B cell (primary cell): ENCODE results near the gene LIF. TPM values are rescaled to one million over a fixed set of nuclear protein-coding genes. Genes with fewer than 3 reads are reported as not detected.

Experiments used
- ATAC-seq: fragments of 200-7000 bp; cut with Tn5 transposase; one replicate; pipeline ENCODE4 v1.10.0; 2021; ENCODE audit warnings: low read depth, mild to moderate bottlenecking, moderate number of reproducible peaks, moderate library complexity
- CTCF ChIA-PET: fragments of 350-600 bp; sonication (Branson Sonifier 250); formaldehyde crosslinking; loops from one replicate; lab custom pipeline; 2021; ENCODE audit warnings: antibody characterized with exemption, inconsistent platforms; lab: Charles Lee
- POLR2A ChIA-PET: fragments of 350-600 bp; sonication (Branson Sonifier 250); formaldehyde crosslinking; loops from one replicate; lab custom pipeline; 2021; ENCODE audit warnings: antibody characterized with exemption; lab: Charles Lee
- DNase-seq: peaks from one replicate; pipeline ENCODE4 v3.0.0; 2013
- H2AFZ ChIP-seq: 2 replicates; pipeline ENCODE4 v1.6.1; 2012; ENCODE audit warnings: mild to moderate bottlenecking, low read depth, low read length; ENCODE audit not compliant: insufficient read depth, poor library complexity, severe bottlenecking
- H3K27ac ChIP-seq, 2 donors: 1 replicate in 1 of 2; 2 replicates in 1 of 2; pipeline ENCODE4 v1.5.1; 2012 to 2013; ENCODE audit warnings: low read length in 2 of 2, mild to moderate bottlenecking in 2 of 2, moderate library complexity in 1 of 2
- H3K27me3 ChIP-seq, 4 experiments: fragments of 200-600 bp in 1 of 4; sonication (generic) in 1 of 4; replicated peaks in 1 of 4; 1 replicate in 2 of 4; 2 replicates in 2 of 4; pipeline versions ENCODE4 v1.6.1 to v1.7.0; 2013 to 2016; ENCODE audit warnings: low read length in 3 of 4, mild to moderate bottlenecking in 2 of 4, mixed read lengths in 1 of 4, moderate library complexity in 1 of 4; ENCODE audit not compliant: insufficient read depth in 4 of 4, control insufficient read depth in 3 of 4; ENCODE audit errors: control extremely low read depth in 1 of 4
- H3K36me3 ChIP-seq, 2 experiments: replicated peaks in 1 of 2; 1 replicate in 1 of 2; 2 replicates in 1 of 2; pipeline versions ENCODE4 v1.6.1 to v1.7.1; 2013; ENCODE audit warnings: low read length in 1 of 2; ENCODE audit not compliant: insufficient read depth in 2 of 2, control insufficient read depth in 1 of 2; ENCODE audit errors: control extremely low read depth in 1 of 2, extremely low read depth in 1 of 2
- H3K4me1 ChIP-seq, 2 donors: fragments of 200-600 bp in 1 of 2; sonication (generic) in 1 of 2; 1 replicate in 1 of 2; 2 replicates in 1 of 2; pipeline versions ENCODE4 v1.5.1 to v1.6.1; 2013 to 2017; ENCODE audit warnings: low read length in 2 of 2; ENCODE audit not compliant: control insufficient read depth in 2 of 2, insufficient read depth in 2 of 2
- H3K4me2 ChIP-seq: replicated peaks from 2 replicates; pipeline ENCODE3; 2012; ENCODE audit warnings: mild to moderate bottlenecking, low read depth, low read length; ENCODE audit not compliant: poor library complexity, severe bottlenecking
- H3K4me3 ChIP-seq, 5 experiments: fragments of 200-600 bp in 1 of 5; sonication (generic) in 1 of 5; 1 replicate in 3 of 5; 2 replicates in 2 of 5; pipeline versions ENCODE4 v1.5.1 to v1.7.0; 2011 to 2016; ENCODE audit warnings: low read length in 4 of 5, mild to moderate bottlenecking in 4 of 5, low read depth in 2 of 5, control low read depth in 1 of 5, moderate library complexity in 1 of 5; ENCODE audit not compliant: insufficient read depth in 1 of 5; ENCODE audit errors: control extremely low read depth in 1 of 5, extremely low read depth in 1 of 5
- H3K79me2 ChIP-seq: fragments of 200-600 bp; sonication (generic); one replicate; pipeline ENCODE4 v1.6.0; 2016; ENCODE audit warnings: low read length; ENCODE audit not compliant: control insufficient read depth, insufficient read depth
- H3K9ac ChIP-seq: fragments of 200-600 bp; sonication (generic); 2 replicates; pipeline ENCODE4 v1.6.1; 2017; ENCODE audit warnings: mild to moderate bottlenecking, low read length, moderate library complexity
- H3K9me3 ChIP-seq, 3 donors: one replicate each; pipeline versions ENCODE4 v1.6.1 to v1.7.1; 2013; ENCODE audit warnings: low read length in 2 of 3; ENCODE audit not compliant: control insufficient read depth in 2 of 3, insufficient read depth in 1 of 3; ENCODE audit errors: control extremely low read depth in 1 of 3
- H4K20me1 ChIP-seq: 2 replicates; pipeline ENCODE4 v1.6.0; 2012; ENCODE audit warnings: mild to moderate bottlenecking, low read length; ENCODE audit not compliant: insufficient read depth, control insufficient read depth, poor library complexity, severe bottlenecking
- H3K27ac Mint-ChIP-seq: one replicate; pipeline ENCODE4 v1.8.0; 2021; ENCODE audit warnings: mixed read lengths
- H3K27me3 Mint-ChIP-seq: one replicate; pipeline ENCODE4 v1.8.0; 2021; ENCODE audit warnings: mixed read lengths
- H3K4me1 Mint-ChIP-seq: one replicate; pipeline ENCODE4 v1.8.0; 2021; ENCODE audit warnings: mixed read lengths
- H3K4me3 Mint-ChIP-seq: one replicate; pipeline ENCODE4 v1.8.0; 2021; ENCODE audit warnings: mixed read lengths
- H3K9me3 Mint-ChIP-seq: one replicate; pipeline ENCODE4 v1.8.0; 2022; ENCODE audit warnings: mixed read lengths; ENCODE audit not compliant: insufficient read depth
- EZH2 ChIP-seq: IDR thresholded peaks from 2 replicates; pipeline ENCODE4 v1.6.1; 2012; ENCODE audit warnings: borderline replicate concordance, low read depth, mild to moderate bottlenecking, moderate library complexity, low read length; ENCODE audit not compliant: insufficient read depth, poor library complexity, severe bottlenecking
- WGBS: methylation state at CpG from one replicate; pipeline ENCODE4 v1.1.5; 2013; ENCODE audit warnings: missing lambda C conversion rate; ENCODE audit not compliant: insufficient coverage; 5-methylcytosine and 5-hydroxymethylcytosine counted together
- intact Hi-C: fragments of 100-400 bp; cut with micrococcal nuclease; formaldehyde crosslinking; loops from one replicate; pipeline ENCODE4 v1.10.0; 2022
- polyA plus RNA-seq: library from polyadenylated mRNA; depleted of rRNA; stranded (reverse); fragments of >200 nt; gene quantifications from 2 replicates; pipeline ENCODE4 v1.2.3, GENCODE V29; 2012
- total RNA-seq, 2 donors: library from RNA; stranded (reverse); fragments of 120-200 nt in 1 of 2; gene quantifications; 1 replicate in 1 of 2; 2 replicates in 1 of 2; pipeline versions ENCODE4 v1.2.3 to v1.2.4, GENCODE V29; 2013 to 2022
- TF ChIP-seq, protein P1 (sequence below): fragments of 200-600 bp; IDR thresholded peaks from one replicate; pipeline ENCODE4 v1.8.0; 2022; ENCODE audit warnings: antibody characterized with exemption, mild to moderate bottlenecking

The LIF gene
- total and polyA plus RNA-seq, 2 donors (not counting 1 experiment from before 2014, with no cell fraction given) = 0.47 TPM; not detected in 1

- Histone ChIP-seq H3K27ac (no peak overlapping the region), H4K20me1 (no peaks in the 10 kb centered on the region), H3K9me3 (no peaks in the 10 kb centered on the region), H2AFZ (no peak overlapping the region), H3K27me3 (no peaks in the 10 kb centered on the region), H3K4me1 (peaks cover 17 to 20% of the 10 kb centered on the region in 2 donors), H3K79me2 (no peaks in the 10 kb centered on the region), H3K4me2 (no peak overlapping the region), H3K9ac (no peak overlapping the region), H3K36me3 (no peaks in the 10 kb centered on the region), H3K4me3 (no peak overlapping the region)
- no peak overlapping the region for H3K4me3 Mint-ChIP-seq
- ATAC-seq = no peak
- no peak for TF ChIP-seq EZH2
- TF ChIP-seq, protein P1, sequence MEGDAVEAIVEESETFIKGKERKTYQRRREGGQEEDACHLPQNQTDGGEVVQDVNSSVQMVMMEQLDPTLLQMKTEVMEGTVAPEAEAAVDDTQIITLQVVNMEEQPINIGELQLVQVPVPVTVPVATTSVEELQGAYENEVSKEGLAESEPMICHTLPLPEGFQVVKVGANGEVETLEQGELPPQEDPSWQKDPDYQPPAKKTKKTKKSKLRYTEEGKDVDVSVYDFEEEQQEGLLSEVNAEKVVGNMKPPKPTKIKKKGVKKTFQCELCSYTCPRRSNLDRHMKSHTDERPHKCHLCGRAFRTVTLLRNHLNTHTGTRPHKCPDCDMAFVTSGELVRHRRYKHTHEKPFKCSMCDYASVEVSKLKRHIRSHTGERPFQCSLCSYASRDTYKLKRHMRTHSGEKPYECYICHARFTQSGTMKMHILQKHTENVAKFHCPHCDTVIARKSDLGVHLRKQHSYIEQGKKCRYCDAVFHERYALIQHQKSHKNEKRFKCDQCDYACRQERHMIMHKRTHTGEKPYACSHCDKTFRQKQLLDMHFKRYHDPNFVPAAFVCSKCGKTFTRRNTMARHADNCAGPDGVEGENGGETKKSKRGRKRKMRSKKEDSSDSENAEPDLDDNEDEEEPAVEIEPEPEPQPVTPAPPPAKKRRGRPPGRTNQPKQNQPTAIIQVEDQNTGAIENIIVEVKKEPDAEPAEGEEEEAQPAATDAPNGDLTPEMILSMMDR = no peak
- ChIA-PET CTCF (no interaction called here), POLR2A (no interaction called here)
- no peak for DNase-seq
- H3K27ac Mint-ChIP-seq = no peak overlapping the region
- peaks cover 23% of the 10 kb centered on the region for H3K27me3 Mint-ChIP-seq
- 92% methylated on average over 2 of the region's 3 CpGs for WGBS
- no peaks in the 10 kb centered on the region for H3K9me3 Mint-ChIP-seq
- intact Hi-C loops = no loop called here
- H3K4me1 Mint-ChIP-seq = peaks cover 30% of the 10 kb centered on the region
Measured at GRCh38 chr22:30191040-30191701, 55.4 kb downstream of the LIF start.

- H3K9me3 Mint-ChIP-seq = no peaks in the 10 kb centered on the region
- Histone ChIP-seq H3K27me3 (no peaks in the 10 kb centered on the region), H3K4me1 (peaks cover 11 to 16% of the 10 kb centered on the region in 2 donors), H3K36me3 (no peaks in the 10 kb centered on the region), H3K79me2 (no peaks in the 10 kb centered on the region), H4K20me1 (no peaks in the 10 kb centered on the region), H3K27ac (no peak overlapping the region), H3K9me3 (no peaks in the 10 kb centered on the region), H3K9ac (no peak overlapping the region), H3K4me2 (no peak overlapping the region), H2AFZ (no peak overlapping the region), H3K4me3 (no peak overlapping the region)
- H3K27ac Mint-ChIP-seq = no peak overlapping the region
- peaks cover 23% of the 10 kb centered on the region for H3K27me3 Mint-ChIP-seq
- DNase-seq (no peak), ATAC-seq (no peak)
- no peak overlapping the region for H3K4me3 Mint-ChIP-seq
- ChIA-PET POLR2A (no interaction called here), CTCF (no interaction called here)
- TF ChIP-seq, protein P1 = no peak
- TF ChIP-seq EZH2 = no peak
- peaks cover 24% of the 10 kb centered on the region for H3K4me1 Mint-ChIP-seq
- intact Hi-C loops = no loop called here
- WGBS = 83% methylated on average over 1 of the region's 1 CpG
Measured at GRCh38 chr22:30190574-30190973, 56.0 kb downstream of the LIF start.
